SU-DHL-6 (cell line): ENCODE results near the gene SPATA9.

Source experiments
- EZH2phosphoT487 ChIP-seq: fragments of 200-600 bp; sonication (generic), shearing (Covaris generic); conservative IDR thresholded peaks from 2 replicates; pipeline ENCODE4 v1.6.1; 2018; ENCODE audit warnings: mild to moderate bottlenecking, antibody characterized with exemption, low read length, moderate library complexity, mixed read lengths
- TF ChIP-seq, protein P1 (sequence below): fragments of 200-600 bp; sonication (generic); IDR thresholded peaks from one replicate; pipeline ENCODE4 v1.5.1; 2017; ENCODE audit warnings: antibody characterized with exemption, mild to moderate bottlenecking, low read length, moderate library complexity; ENCODE audit not compliant: insufficient read depth, poor library complexity, severe bottlenecking

DNA sequence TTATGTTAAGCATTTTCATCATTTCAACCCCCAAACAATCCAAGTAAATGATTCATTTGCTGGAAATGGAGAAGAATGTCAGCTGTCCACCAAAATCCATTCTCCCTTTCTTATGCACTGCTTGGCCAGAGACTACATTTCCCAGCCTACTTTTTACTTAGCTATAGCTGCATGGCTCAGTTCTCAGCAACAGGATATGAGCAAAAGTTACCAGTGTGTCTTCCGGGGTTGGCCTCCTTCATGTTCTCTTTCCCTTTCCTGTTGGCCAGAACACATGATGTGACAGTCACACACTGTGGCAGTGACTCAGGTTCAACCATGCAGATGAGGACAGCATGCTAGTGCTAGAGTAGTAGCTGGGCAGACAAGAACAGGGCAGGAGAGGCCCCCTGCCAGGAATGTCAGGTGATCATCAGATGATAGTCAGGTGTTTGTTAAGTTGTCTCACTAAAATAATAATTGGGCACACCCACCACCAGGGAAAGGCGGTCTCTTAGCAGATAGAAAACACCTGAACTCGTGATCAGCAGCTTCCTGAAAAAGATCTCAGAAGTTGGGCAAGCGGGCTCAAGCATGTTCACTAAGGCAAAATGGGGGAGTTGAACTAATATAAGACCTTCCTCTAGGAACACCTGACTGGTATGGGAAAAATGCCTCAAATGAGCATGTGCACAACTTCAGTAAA lies 50.7 kb downstream of the SPATA9 start:
- TF ChIP-seq, protein P1, sequence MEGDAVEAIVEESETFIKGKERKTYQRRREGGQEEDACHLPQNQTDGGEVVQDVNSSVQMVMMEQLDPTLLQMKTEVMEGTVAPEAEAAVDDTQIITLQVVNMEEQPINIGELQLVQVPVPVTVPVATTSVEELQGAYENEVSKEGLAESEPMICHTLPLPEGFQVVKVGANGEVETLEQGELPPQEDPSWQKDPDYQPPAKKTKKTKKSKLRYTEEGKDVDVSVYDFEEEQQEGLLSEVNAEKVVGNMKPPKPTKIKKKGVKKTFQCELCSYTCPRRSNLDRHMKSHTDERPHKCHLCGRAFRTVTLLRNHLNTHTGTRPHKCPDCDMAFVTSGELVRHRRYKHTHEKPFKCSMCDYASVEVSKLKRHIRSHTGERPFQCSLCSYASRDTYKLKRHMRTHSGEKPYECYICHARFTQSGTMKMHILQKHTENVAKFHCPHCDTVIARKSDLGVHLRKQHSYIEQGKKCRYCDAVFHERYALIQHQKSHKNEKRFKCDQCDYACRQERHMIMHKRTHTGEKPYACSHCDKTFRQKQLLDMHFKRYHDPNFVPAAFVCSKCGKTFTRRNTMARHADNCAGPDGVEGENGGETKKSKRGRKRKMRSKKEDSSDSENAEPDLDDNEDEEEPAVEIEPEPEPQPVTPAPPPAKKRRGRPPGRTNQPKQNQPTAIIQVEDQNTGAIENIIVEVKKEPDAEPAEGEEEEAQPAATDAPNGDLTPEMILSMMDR, result no peak
- TF ChIP-seq EZH2phosphoT487, result no peak
